GM20431 (cell line): ENCODE measurements around the gene PNPLA1.

Experiments used
- in situ Hi-C: fragments of 300-500 bp; cut with MseI, MboI; formaldehyde crosslinking; loops from one replicate; pipeline ENCODE4 v1.15.0; 2020; ENCODE audit warnings: low sequenced_read_pairs; ENCODE audit not compliant: unreplicated experiment

The PNPLA1 gene

GRCh38 chr6:36280467-36280866 lies 10.6 kb downstream of the PNPLA1 start:
- in situ Hi-C loops, result no loop called here

- in situ Hi-C loops, result no loop called here
These were observed 11.1 kb downstream of the PNPLA1 start for GRCh38 chr6:36280983-36281382.

GRCh38 chr6:36283608-36284007 lies 13.7 kb downstream of the PNPLA1 start:
- in situ Hi-C loops, result no loop called here

GRCh38 chr6:36284359-36284758 lies 14.5 kb downstream of the PNPLA1 start:
- in situ Hi-C loops, result no loop called here

GRCh38 chr6:36285187-36285671 lies 15.4 kb downstream of the PNPLA1 start:
- in situ Hi-C loops, result no loop called here

GRCh38 chr6:36285797-36286196 lies 15.9 kb downstream of the PNPLA1 start:
- in situ Hi-C loops, result no loop called here

GRCh38 chr6:36286858-36287257 lies 17.0 kb downstream of the PNPLA1 start:
- in situ Hi-C loops, result no loop called here

GRCh38 chr6:36289281-36289878 lies 19.5 kb downstream of the PNPLA1 start:
- in situ Hi-C loops, result no loop called here

GRCh38 chr6:36290668-36291620 lies 21.1 kb downstream of the PNPLA1 start:
- in situ Hi-C loops, result loop anchor here (10.0 kb wide), 1 partner anchor 74 kb away; no protein-coding TSS in a partner anchor

- in situ Hi-C loops, result loop anchor here (10.0 kb wide), 1 partner anchor 73 kb away; no protein-coding TSS in a partner anchor
These were observed 22.3 kb downstream of the PNPLA1 start for GRCh38 chr6:36292170-36292569.

- in situ Hi-C loops, result loop anchor here (10.0 kb wide), 1 partner anchor 69 kb away; no protein-coding TSS in a partner anchor
These were observed 26.4 kb downstream of the PNPLA1 start for GRCh38 chr6:36296240-36296639.

GRCh38 chr6:36297051-36297450 lies 27.2 kb downstream of the PNPLA1 start:
- in situ Hi-C loops, result loop anchor here (10.0 kb wide), 1 partner anchor 68 kb away; no protein-coding TSS in a partner anchor

GRCh38 chr6:36297511-36297910 lies 27.7 kb downstream of the PNPLA1 start:
- in situ Hi-C loops, result loop anchor here (10.0 kb wide), 1 partner anchor 67 kb away; no protein-coding TSS in a partner anchor

- in situ Hi-C loops, result loop anchor here (10.0 kb wide), 1 partner anchor 67 kb away; no protein-coding TSS in a partner anchor
These were observed 28.2 kb downstream of the PNPLA1 start for GRCh38 chr6:36298027-36298426.

GRCh38 chr6:36301085-36301658 lies 31.3 kb downstream of the PNPLA1 start:
- in situ Hi-C loops, result no loop called here

- in situ Hi-C loops, result no loop called here
These were observed 31.9 kb downstream of the PNPLA1 start for GRCh38 chr6:36301781-36302180.

GRCh38 chr6:36302227-36302976 lies 32.5 kb downstream of the PNPLA1 start:
- in situ Hi-C loops, result no loop called here

- in situ Hi-C loops, result no loop called here
These were observed 36.0 kb downstream of the PNPLA1 start for GRCh38 chr6:36305885-36306284.

- in situ Hi-C loops, result no loop called here
These were observed 36.5 kb downstream of the PNPLA1 start for GRCh38 chr6:36306375-36306774.

- in situ Hi-C loops, result no loop called here
These were observed 38.7 kb downstream of the PNPLA1 start for GRCh38 chr6:36308514-36308913.
